ENCODE data around the gene GOLGA7B.

DNA sequence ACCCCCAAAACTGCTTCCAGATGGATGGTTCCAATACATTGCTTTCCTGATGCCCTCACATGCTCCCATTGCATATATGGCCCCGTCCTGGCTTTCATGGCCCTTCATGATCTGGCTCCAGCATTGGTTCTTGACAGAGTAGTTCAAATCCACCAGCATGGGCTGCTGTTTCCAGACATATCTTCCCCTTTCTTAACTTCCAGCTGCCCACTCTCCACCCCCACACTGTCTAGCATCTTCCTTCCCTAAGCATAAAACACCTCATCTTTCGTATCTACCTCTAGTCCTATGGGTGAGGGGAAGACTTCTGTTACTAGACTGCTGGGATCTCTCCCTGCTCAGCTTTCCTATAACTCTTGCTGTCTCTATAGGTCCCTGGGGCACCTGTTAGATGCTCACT is 13.2 kb upstream of the GOLGA7B start:
- TF ChIP-seq EP300 (IDR thresholded peaks at IDR 0.05; ENCODE audit: low read depth): no peak
- TF ChIP-seq, protein P1, sequence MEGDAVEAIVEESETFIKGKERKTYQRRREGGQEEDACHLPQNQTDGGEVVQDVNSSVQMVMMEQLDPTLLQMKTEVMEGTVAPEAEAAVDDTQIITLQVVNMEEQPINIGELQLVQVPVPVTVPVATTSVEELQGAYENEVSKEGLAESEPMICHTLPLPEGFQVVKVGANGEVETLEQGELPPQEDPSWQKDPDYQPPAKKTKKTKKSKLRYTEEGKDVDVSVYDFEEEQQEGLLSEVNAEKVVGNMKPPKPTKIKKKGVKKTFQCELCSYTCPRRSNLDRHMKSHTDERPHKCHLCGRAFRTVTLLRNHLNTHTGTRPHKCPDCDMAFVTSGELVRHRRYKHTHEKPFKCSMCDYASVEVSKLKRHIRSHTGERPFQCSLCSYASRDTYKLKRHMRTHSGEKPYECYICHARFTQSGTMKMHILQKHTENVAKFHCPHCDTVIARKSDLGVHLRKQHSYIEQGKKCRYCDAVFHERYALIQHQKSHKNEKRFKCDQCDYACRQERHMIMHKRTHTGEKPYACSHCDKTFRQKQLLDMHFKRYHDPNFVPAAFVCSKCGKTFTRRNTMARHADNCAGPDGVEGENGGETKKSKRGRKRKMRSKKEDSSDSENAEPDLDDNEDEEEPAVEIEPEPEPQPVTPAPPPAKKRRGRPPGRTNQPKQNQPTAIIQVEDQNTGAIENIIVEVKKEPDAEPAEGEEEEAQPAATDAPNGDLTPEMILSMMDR (IDR thresholded peaks at IDR 0.05): no peak
- TF ChIP-seq POLR2AphosphoS5 (IDR thresholded peaks at IDR 0.05): no peak
- TF ChIP-seq POLR2A (IDR thresholded peaks at IDR 0.05): no peak

Measured in transverse colon (tissue), 4 donors.